HG03558 (cell line): ENCODE results near the gene RXRA.

ENCODE experiments used
- ATAC-seq: cut with Tn5 transposase; IDR thresholded peaks from one replicate; pipeline ENCODE4 v1.9.1; 2021; ENCODE audit warnings: moderate number of reproducible peaks; ENCODE audit not compliant: unreplicated experiment; ENCODE audit errors: extremely low read depth

The RXRA gene

DNA sequence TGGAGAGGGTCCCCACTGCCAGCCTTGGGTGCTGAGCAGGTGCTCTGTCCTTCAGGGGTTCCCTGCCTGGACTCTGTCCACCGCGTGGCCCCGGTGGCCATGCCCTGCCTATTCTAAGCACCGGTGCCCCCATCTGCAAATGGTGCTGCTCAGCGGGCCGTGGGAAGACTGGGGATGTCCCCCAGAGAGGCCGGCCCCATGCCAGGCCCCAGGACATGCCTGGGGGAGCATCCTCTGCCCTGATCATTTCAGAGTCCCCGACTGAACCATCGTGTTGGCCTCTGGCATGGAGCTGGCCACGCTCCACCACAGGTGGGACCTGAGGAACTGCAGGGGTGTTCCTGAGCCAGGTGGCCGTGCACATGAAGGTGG lies 64.7 kb downstream of the RXRA start:
- ATAC-seq = no peak

DNA sequence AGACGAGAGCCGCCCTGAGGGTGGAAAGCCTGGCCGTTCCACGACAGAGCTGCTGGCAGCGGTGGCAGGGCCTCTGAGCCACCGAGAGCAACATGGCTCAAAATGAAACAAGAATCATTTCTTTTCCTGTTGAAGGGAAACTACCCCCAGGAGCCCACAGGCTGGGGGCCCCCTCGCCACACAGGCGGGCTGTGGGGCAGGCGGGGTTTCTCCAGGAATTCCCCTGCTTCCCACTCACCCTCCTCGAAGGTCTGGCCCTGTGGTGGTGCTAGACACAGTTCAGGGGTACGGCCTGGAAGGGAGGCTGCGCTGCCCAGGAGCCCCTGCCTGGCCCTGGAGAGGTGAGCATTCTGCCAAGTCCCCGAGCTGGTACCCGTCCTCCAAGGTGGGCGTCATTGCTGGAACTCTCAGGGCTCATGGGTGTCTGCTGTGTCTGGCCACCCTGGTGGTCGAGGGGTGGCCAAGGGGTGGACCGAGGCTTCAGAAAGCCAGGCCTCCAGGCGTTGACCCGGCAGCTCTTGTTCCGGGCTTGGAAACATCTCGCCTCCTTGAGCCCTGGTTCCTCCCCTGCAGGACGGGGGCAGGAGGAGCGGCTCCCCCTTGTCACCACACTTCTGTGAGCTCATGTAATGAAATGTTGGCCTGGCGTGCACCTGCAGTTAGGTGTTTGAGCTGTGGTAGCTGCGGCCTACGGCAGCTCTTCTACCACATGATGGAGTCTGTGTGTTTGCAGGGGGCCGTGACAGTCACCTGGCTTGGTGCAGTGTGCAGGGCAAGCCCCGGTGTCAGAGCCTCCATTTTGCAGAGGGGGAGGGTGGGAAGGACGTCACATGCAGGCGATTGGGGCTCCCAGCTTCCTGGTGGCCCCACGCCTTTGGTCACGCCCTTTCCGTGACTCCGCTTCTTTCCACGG lies 65.3 kb downstream of the RXRA start:
- no peak for ATAC-seq

DNA sequence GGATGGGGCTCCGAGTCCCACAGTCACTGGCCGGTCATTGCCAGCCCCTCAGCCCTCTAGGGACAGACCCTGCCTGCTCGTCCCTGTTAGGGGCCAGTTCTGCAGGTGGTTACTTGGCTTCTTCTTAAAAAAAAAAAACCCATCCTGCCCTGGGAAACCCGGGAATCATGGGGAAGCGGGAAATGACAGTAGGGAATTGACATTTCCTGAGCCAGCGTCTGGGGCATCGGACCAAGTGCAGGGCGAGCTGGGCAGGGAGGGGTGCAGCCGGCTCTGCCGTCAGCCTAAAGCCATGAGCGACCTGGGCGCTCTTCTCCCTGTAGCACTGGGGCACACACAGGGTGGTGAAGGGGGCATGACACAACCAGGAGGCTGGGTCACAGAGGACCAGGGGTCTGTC lies 66.6 kb downstream of the RXRA start:
- ATAC-seq = no peak

GRCh38 chr9:134393582-134394280 lies 67.5 kb downstream of the RXRA start:
- no peak for ATAC-seq

GRCh38 chr9:134395002-134395517 lies 68.8 kb downstream of the RXRA start:
- no peak for ATAC-seq

- ATAC-seq = no peak
Measured at GRCh38 chr9:134395737-134396257, 69.5 kb downstream of the RXRA start.

- no peak for ATAC-seq
Measured at GRCh38 chr9:134396258-134396742, 70.0 kb downstream of the RXRA start.

DNA sequence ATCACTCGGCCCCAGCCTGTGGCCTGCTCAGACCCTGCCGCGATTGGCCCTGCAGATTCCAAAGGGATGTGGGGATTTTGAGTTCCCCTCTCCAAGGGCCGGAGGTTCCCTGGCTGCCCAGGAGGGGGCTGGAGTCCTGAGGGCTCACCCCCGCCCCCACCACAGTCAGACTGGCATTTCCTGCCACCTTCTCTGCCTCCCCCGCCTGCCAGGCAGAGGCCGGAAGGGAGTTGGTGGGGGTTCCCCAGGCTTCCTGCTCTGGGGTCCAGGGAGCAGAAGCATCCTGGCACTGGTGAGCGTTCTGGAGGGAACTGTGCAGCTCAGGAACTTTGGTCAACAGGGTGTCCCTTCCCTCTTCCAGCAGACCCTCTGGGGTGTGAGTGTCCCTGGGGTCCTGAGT lies 70.6 kb downstream of the RXRA start:
- no peak for ATAC-seq

DNA sequence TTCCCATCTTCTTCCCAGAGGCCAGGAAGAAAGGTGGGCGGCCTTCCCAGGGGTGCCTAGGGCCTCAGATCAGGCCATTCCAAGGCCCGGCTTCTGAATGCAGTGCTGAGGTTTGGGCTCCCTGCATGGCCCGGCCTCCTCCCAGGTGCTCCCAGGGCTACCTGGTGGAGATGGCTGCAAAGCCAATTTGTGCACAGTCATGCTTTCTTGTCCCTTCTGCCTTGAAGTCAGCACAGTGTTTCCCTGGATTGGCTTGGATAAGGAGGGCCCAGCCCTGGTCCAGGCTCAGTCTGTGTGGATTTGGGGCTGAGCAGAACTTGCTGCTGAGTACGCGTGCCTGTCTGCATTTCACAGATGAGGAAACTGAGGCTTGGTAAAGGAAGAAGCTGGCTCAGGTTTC lies 72.5 kb downstream of the RXRA start:
- no peak for ATAC-seq

- ATAC-seq = no peak
Measured at GRCh38 chr9:134399435-134400056, 73.3 kb downstream of the RXRA start.

- no peak for ATAC-seq
Measured at GRCh38 chr9:134400283-134400682, 74.0 kb downstream of the RXRA start.

GRCh38 chr9:134401391-134401790 lies 75.1 kb downstream of the RXRA start:
- no peak for ATAC-seq

DNA sequence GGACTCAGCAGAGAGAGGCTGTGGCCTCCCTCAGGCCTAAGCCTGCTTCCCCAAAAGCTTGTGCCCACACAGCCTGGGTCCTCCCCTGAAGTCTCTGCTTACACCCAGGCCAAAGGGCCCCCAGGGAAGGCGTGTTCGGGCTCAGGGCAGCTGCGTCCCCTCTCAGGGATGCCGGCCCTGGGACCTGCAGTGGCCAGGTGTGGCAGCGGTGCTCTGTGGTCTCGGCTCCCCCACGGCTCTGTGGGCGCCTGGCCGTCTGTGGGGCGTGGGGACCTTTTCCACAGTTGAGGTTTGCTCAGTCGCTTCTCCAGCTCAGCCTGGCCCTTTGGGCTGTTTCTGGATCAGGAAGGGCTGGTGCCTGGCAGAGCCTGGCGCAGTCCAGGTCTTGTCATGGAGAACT lies 75.9 kb downstream of the RXRA start:
- ATAC-seq = no peak

GRCh38 chr9:134403292-134403681 lies 77.0 kb downstream of the RXRA start:
- no peak for ATAC-seq

DNA sequence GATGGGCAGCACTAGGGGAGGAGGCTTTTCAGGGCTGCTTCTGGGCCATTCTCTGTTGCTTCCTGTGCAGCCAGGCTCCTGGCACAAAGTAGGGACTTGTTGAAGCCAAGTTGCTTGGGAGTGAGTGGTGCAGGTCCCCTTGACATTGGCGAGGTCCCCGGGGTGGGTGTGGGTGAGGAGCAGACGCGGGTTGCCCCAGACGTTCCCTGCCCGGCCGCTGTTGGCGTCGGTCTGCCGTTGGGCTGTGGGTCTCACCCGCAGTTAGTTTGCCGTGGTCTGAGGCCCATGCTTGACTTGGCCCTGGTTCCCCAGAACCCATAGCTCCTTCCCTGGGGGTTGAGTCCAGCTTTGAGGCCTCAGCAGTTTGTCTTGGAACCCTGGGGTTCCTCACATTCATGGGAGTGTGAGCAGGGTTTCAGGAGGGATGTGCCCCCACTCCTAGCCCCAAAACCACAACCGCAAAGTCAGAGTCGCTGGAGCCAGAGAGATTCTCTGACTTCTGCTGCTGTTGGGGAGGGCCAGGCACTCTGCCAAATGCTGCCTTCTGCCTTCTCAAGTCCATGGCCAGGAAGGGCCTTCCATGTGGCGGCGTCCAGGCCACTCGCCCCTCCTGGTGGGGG lies 77.5 kb downstream of the RXRA start:
- no peak for ATAC-seq

DNA sequence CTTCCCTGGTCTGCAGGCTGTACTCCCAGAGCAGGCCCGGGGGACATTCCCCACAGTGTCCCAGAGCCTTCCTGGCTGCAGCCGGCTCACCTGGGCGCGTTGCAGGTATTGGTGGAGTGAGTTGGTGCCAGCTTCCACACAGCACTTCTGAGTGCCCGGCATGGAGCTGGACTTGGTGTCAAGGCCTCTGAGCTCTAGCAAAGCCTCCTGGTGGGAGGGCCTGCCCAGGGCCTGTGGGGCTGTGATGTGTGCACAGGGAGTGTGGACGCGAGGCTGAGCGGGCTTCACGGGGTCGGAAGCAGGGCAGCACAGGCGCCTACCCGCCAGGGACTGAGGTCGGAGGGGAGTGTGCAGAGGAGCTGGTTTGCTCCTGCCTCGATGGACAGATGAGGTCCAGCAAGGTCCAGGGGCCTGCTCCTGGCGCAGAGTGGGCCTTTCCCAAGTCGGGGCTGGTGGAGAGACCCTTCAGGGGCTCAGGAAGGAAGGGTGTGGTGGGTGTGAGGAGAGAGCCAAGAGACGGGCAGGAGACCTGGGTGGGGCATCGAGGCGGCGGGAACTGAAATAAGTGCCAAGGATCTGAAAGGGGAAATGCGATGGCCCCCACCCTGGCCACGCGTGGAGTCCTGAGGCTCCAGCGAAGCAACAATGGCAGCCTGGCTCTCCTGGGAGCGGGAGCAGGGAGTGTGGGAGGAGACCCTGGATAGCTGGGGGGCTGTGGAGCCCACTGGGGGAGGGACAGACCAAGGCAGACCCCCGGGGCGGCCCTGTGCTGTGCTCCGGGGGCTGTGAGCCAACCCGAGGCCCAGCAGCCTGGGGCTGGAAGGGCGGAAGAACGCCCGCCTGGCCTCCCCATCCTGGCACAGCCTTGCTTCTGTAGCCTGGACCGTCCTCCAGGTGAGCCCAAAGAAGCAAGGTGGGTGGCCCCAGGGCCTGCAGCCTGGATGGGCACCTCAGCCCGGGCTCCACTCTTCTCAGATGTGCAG lies 78.4 kb downstream of the RXRA start:
- ATAC-seq = no peak

DNA sequence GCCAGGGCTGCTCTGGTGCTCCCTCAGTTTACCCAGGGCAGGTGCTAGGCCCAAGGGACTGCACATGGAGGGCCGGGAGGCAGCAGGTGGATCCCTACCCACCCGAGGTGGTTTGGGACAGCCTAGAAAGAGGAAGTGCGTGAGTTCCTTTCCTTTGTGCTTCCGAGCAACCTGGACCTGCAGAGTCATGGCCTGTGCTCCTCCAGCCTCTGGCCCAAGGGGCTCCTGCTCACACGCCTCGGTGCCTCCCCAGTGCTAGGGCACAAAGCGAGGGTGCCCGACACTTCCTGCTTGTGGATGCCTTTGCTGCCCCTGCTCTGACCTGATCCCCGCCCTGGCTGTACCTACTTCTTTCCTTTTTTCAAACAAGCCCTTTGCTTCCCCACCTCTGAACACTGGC lies 79.3 kb downstream of the RXRA start:
- no peak for ATAC-seq

DNA sequence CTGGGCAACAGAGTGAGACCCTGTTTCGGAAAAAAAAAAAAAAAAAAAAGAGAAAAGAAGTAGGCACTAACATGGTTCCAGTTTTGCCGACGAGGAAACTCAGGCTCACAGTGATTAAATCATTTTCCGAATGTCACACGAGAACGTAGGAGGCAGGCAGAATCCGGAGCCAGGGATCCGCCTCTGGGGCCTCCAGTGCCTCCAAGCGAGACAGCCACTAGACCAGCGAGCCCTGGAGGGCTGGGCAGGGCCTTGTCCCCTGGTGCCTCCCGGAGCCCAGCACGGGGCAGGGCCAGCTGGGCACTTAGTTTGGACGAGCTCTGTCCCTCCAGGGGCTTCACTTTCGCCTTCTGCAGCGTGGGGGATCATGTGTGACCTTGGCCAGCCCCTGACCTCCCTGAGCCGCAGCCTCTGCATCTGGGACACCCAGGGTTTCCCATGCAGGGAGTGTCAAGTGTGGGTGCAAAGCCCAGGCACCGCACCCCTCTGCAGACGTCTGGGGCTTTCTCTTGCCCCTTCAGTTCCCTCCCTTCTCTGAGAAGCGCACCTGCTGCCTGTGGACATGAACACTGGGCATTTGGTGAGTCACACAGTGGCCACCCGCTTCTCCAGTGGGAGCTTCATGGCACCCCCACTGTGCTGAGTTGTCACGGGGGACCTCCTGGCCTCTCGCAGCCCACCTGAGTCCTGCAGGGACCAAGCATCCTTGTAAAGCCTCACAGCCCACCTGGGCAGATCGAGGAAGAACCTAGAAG lies 80.3 kb downstream of the RXRA start:
- ATAC-seq = no peak
